GM10266 (cell line): ENCODE data around the gene LAMC3.

Experiments used
- DNase-seq: peaks from one replicate; pipeline ENCODE4 v3.0.0; 2012; ENCODE audit errors: extremely low spot score
- TF ChIP-seq, protein P1 (sequence below): IDR thresholded peaks from 2 replicates; pipeline ENCODE4 v1.5.1; 2012; ENCODE audit warnings: mild to moderate bottlenecking, low read depth; ENCODE audit not compliant: control insufficient read depth, insufficient read depth; ENCODE audit errors: missing control alignments

LAMC3 gene

DNA sequence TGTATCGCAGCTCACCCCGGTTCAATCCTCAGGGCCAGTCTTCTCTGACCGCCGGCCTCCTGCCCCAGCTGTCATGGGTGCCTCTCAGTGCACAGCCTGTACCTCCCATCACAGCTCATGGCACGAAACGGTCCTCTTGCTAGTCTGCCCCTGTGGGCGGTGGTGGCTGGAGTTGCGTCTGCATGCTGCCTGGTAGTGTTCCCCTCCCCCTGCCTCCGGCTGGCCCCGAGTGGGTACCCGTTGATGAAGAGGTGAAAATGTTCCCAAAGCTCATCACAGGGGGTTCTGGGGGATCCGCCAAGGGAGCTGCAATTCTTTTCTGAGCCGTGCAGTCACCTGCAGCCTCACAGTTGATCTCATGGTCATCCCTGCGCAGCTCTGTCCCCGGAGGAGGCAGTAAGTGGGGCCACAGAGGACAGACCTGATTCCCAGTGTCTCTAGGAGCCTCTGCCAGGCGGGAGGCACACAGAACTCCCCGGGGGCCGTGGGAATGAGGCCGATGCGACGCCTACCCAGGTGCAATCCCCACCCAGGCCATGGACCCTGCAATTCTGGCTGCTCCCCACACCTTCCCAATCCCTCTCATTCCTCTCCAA lies 35.2 kb upstream of the LAMC3 start:
- TF ChIP-seq, protein P1, sequence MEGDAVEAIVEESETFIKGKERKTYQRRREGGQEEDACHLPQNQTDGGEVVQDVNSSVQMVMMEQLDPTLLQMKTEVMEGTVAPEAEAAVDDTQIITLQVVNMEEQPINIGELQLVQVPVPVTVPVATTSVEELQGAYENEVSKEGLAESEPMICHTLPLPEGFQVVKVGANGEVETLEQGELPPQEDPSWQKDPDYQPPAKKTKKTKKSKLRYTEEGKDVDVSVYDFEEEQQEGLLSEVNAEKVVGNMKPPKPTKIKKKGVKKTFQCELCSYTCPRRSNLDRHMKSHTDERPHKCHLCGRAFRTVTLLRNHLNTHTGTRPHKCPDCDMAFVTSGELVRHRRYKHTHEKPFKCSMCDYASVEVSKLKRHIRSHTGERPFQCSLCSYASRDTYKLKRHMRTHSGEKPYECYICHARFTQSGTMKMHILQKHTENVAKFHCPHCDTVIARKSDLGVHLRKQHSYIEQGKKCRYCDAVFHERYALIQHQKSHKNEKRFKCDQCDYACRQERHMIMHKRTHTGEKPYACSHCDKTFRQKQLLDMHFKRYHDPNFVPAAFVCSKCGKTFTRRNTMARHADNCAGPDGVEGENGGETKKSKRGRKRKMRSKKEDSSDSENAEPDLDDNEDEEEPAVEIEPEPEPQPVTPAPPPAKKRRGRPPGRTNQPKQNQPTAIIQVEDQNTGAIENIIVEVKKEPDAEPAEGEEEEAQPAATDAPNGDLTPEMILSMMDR: no peak
- DNase-seq: no peak

DNA sequence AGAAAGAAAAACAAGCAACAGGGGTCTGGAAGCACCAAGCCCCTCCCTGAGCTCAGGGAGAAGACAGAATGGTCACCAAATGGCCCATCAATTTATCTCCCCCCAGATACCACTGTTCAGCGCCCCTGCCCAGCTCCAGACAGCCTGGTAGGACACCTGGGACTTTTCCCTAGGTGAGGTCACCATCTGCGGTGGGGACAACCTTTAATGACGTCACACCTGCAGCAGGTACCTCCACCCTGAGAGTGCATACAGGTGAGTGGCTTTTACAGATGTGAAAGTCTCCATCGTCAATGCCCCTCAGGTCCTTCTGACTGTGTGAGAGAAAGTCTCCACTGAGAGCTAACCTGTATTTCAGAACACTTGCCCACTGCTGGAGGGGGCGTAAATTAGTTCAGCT lies 34.3 kb upstream of the LAMC3 start:
- no peak for DNase-seq
- TF ChIP-seq, protein P1: no peak

DNA sequence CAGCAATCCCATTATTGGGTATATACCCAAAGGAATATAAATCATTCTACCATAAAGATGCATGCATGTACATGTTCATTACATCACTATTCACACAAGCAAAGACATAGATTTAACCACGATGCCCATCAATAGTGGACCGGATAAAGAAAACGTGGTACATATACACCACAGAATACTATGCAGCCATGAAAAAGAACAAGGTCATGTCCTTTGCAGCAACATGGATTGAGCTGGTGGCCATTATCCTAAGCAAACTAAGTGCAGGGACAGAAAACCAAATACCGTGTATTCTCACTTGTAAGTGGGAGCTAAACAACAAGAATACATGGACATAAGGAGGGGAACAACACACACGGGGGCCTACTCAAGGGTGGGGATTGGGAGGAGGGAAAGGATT lies 33.8 kb upstream of the LAMC3 start:
- TF ChIP-seq, protein P1: no peak
- no peak for DNase-seq

DNA sequence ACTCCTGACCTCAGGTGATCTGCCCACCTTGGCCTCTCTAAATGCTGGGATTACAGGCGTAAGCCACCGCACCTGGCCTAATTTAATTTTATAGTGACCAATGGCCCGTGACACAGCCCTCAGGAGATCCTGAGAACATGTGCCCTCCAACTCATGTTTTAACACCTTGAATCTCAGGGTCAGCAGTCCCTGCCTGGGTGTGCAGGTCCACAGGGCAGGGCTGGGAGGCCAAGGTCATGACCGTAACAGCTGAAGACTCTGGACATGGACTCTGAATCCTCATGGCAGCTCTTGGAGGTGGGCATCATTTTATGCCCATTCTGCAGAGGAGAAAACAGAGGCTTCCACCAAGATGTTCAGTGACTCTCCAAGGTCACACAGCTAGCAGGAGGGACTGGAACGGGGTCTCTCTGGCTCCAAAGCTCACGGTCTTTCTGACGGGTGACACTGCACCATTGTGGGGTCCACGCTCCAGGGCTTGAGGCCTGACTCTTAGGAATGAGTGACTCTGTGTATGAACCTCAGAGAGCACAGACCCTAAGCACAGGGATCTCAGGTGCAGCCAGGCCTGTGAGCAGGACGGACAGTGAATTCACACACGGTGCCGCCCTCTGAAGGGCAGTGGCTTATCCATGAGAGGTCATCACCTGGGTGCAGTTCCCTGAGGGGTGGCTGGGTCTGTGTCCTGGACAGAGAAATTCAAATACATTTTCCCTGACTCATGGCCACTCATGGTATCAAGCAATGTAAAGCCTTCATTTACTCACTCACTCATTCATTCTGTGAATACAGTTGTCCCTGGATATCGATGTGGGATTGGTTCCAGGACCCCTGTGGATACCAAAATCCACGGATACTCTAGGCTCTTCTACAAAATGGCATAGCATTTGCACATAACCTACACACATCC lies 32.8 kb upstream of the LAMC3 start:
- no peak for DNase-seq
- TF ChIP-seq, protein P1: no peak

DNA sequence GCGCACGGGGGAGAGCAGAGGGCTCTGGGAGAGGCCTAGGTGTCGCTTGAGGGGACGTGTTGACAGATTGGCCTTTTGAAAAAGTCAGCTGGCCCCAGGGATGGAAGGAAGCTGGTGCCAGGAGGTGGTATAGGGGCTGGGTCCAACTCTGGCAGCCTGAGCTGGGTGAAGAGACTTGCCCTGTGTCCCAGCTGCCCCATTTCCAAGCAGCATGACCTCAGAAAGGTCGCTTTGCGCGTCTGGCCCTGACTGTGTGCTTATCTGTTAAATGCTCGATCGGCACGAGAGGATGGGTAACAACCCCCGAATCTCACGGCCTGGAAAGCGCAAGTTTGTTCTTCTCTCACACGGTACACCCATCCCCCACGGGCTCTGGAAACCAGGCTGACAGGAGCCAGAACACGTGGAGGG lies 31.2 kb upstream of the LAMC3 start:
- no peak for DNase-seq
- TF ChIP-seq, protein P1: no peak

DNA sequence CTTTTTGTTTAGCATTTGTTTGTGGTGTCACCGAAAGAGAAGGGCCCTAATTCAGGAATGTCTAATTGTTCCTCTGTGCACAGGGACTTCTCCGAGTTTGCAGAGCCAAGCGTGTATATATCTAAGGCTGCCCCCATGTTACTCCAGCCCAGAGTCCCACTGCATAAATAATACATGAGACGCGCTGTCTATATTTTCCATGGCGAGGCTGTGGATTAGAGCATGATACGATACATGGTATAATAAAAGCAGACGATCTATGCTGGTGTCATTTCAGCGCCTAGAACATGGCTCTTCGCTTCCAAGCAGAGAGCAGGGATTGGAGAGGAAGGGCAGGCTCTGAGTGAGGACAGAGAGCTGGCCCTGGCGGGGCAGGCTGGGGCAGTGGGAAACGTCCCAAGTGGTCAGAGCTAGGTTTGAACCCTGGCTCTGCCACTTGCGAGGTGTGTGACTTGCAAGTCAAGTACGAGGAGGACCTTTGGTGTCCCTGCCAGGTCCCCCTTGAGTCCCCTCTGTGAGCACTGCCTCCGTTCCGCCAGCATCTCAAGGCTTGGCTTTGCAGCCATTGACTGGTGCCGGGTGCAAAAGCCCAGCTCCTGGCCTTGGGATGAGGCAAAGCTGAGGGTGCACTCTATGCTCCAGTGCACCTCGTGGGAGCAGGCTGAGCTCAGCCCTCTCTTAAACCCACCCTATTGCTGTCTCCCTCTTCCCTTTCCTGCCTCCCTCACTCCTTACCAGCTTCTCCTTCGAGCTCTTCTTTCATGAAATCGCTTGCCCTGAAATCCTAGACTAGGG lies 29.2 kb upstream of the LAMC3 start:
- TF ChIP-seq, protein P1: no peak
- no peak for DNase-seq
